ENCODE data around the gene ATG16L1. TPM values are rescaled to one million over a fixed set of nuclear protein-coding genes. Genes with fewer than 3 reads are reported as not detected.

ATG16L1 gene
- total RNA-seq, 5 donors from 2014 or later (not counting 1 experiment from before 2014, with no cell fraction given) = 73.9 to 117 (median 83.4) TPM

- peaks cover 36 to 53% of the 10 kb centered on the region in 2 experiments for H3K4me1 ChIP-seq (ENCODE audit: control insufficient read depth in 1 of 2, extremely low read depth in 1 of 2, insufficient read depth in 2 of 2, low read length in 2 of 2)
- POLR2A ChIA-PET = interaction anchor here in 1 of 2 donors (0.6 to 0.7 kb wide), 2 partner anchors 161 to 433 kb away, joined by 3 to 7 read pairs; no protein-coding TSS in a partner anchor
- ATAC-seq (replicated peaks in 1 of 4) = no peak
- Mint-ChIP-seq H3K27ac (peak overlapping the region; percentile 100), H3K36me3 (peaks cover 69% of the 10 kb centered on the region), H3K27me3 (no peaks in the 10 kb centered on the region), H3K4me1 (peaks cover 73 to 77% (median 75%) of the 10 kb centered on the region in 3 donors), H3K4me3 (no peak overlapping the region), H3K9me3 (no peaks in the 10 kb centered on the region)
- CTCF ChIA-PET = no interaction called here
- H3K27ac ChIP-seq (ENCODE audit: low read length) = peak overlapping the region; percentile 89
- 86% methylated on average over 7 of the region's 10 CpGs for WGBS (ENCODE audit: insufficient coverage)
- H3K36me3 ChIP-seq (ENCODE audit: control insufficient read depth in 2 of 2, extremely low read depth in 1 of 2, insufficient read depth in 1 of 2, low read length in 1 of 2) = peaks cover 10 to 66% of the 10 kb centered on the region in 2 donors
- no peak overlapping the region for H3K4me3 ChIP-seq (ENCODE audit: control insufficient read depth in 1 of 2, extremely low read depth in 1 of 2, low read length in 1 of 2)
- H3K27me3 ChIP-seq (replicated peaks in 1 of 2; ENCODE audit: control insufficient read depth in 2 of 2, extremely low read depth in 1 of 2, insufficient read depth in 2 of 2, low read length in 1 of 2) = no peaks in the 10 kb centered on the region
- no peaks in the 10 kb centered on the region for H3K9me3 ChIP-seq
- no peak for DNase-seq
Measured at GRCh38 chr2:233265899-233266431, 14.5 kb downstream of the ATG16L1 start.

GRCh38 chr2:233266481-233266880, 15.0 kb downstream of the ATG16L1 start:
- peaks cover 38 to 57% of the 10 kb centered on the region in 2 experiments for H3K4me1 ChIP-seq (ENCODE audit: control insufficient read depth in 1 of 2, extremely low read depth in 1 of 2, insufficient read depth in 2 of 2, low read length in 2 of 2)
- no peaks in the 10 kb centered on the region for H3K27me3 ChIP-seq (replicated peaks in 1 of 2; ENCODE audit: control insufficient read depth in 2 of 2, extremely low read depth in 1 of 2, insufficient read depth in 2 of 2, low read length in 1 of 2)
- Mint-ChIP-seq H3K4me3 (peak overlapping the region in 1 of 3 donors; percentile 49), H3K27ac (peak overlapping the region; percentile 100), H3K4me1 (peaks cover 73 to 76% (median 74%) of the 10 kb centered on the region in 3 donors), H3K36me3 (peaks cover 66% of the 10 kb centered on the region), H3K27me3 (no peaks in the 10 kb centered on the region), H3K9me3 (no peaks in the 10 kb centered on the region)
- ChIA-PET CTCF (no interaction called here), POLR2A (interaction anchor here in 1 of 2 donors (0.7 kb wide), 1 partner anchor 162 kb away, joined by 3 read pairs; no protein-coding TSS in a partner anchor)
- H3K4me3 ChIP-seq (ENCODE audit: control insufficient read depth in 1 of 2, extremely low read depth in 1 of 2, low read length in 1 of 2) = no peak overlapping the region
- no CpG with 5 or more reads among the region's 4 CpGs for WGBS (ENCODE audit: insufficient coverage)
- no peaks in the 10 kb centered on the region for H3K9me3 ChIP-seq
- H3K36me3 ChIP-seq (ENCODE audit: control insufficient read depth in 2 of 2, extremely low read depth in 1 of 2, insufficient read depth in 1 of 2, low read length in 1 of 2) = peaks cover 10 to 62% of the 10 kb centered on the region in 2 donors
- H3K27ac ChIP-seq (ENCODE audit: low read length) = peak overlapping the region; percentile 89
- DNase-seq = no peak
- no peak for ATAC-seq (replicated peaks in 1 of 4)

- no peaks in the 10 kb centered on the region for H3K27me3 ChIP-seq (replicated peaks in 1 of 2; ENCODE audit: control insufficient read depth in 2 of 2, extremely low read depth in 1 of 2, insufficient read depth in 2 of 2, low read length in 1 of 2)
- peaks cover 45 to 48% of the 10 kb centered on the region in 2 experiments for H3K4me1 ChIP-seq (ENCODE audit: control insufficient read depth in 1 of 2, extremely low read depth in 1 of 2, insufficient read depth in 2 of 2, low read length in 2 of 2)
- ChIA-PET CTCF (interaction anchor here (0.6 to 2.3 kb wide), 11 partner anchors 13 to 415 kb away, joined by 3 to 13 read pairs (median 3); partner anchors contain the start of genes ATG16L1 (in 1 of the 2), INPP5D (in 1 of the 2) and USP40 (in 1 of the 2)), POLR2A (interaction anchor here (0.6 to 1.5 kb wide), 9 partner anchors 9 to 500 kb away, joined by 3 to 18 read pairs (median 4); partner anchors contain the start of gene ATG16L1 (in 1 of the 2))
- WGBS (ENCODE audit: insufficient coverage) = 7% methylated on average over 3 of the region's 6 CpGs
- Mint-ChIP-seq H3K27me3 (no peaks in the 10 kb centered on the region), H3K36me3 (peaks cover 65% of the 10 kb centered on the region), H3K27ac (peak overlapping the region; percentile 100), H3K9me3 (no peaks in the 10 kb centered on the region), H3K4me1 (peaks cover 69 to 76% (median 74%) of the 10 kb centered on the region in 3 donors), H3K4me3 (peak overlapping the region; percentile 51 to 67 (median 67))
- peaks cover 10 to 62% of the 10 kb centered on the region in 2 donors for H3K36me3 ChIP-seq (ENCODE audit: control insufficient read depth in 2 of 2, extremely low read depth in 1 of 2, insufficient read depth in 1 of 2, low read length in 1 of 2)
- peak overlapping the region; percentile 89 for H3K27ac ChIP-seq (ENCODE audit: low read length)
- ATAC-seq (replicated peaks in 1 of 4) (peak; percentile 94 to 97 (median 96)), DNase-seq (peak; percentile 65 to 95 (median 86))
- no peak overlapping the region for H3K4me3 ChIP-seq (ENCODE audit: control insufficient read depth in 1 of 2, extremely low read depth in 1 of 2, low read length in 1 of 2)
- H3K9me3 ChIP-seq = no peaks in the 10 kb centered on the region
Measured at GRCh38 chr2:233267516-233268245, 16.2 kb downstream of the ATG16L1 start.

- Histone ChIP-seq H3K27ac (ENCODE audit: low read length) (peak overlapping the region; percentile 89), H3K9me3 (no peaks in the 10 kb centered on the region), H3K27me3 (replicated peaks in 1 of 2; ENCODE audit: control insufficient read depth in 2 of 2, extremely low read depth in 1 of 2, insufficient read depth in 2 of 2, low read length in 1 of 2) (no peaks in the 10 kb centered on the region), H3K4me1 (ENCODE audit: control insufficient read depth in 1 of 2, extremely low read depth in 1 of 2, insufficient read depth in 2 of 2, low read length in 2 of 2) (peaks cover 45 to 53% of the 10 kb centered on the region in 2 experiments), H3K4me3 (ENCODE audit: control insufficient read depth in 1 of 2, extremely low read depth in 1 of 2, low read length in 1 of 2) (no peak overlapping the region), H3K36me3 (ENCODE audit: control insufficient read depth in 2 of 2, extremely low read depth in 1 of 2, insufficient read depth in 1 of 2, low read length in 1 of 2) (peaks cover 0 to 63% of the 10 kb centered on the region in 2 donors)
- ATAC-seq (replicated peaks in 1 of 4) (no peak), DNase-seq (peak in 11 of 35 experiments; percentile 4 to 69 (median 13))
- Mint-ChIP-seq H3K36me3 (peaks cover 74% of the 10 kb centered on the region), H3K27ac (peak overlapping the region; percentile 100), H3K4me1 (peaks cover 83 to 86% (median 86%) of the 10 kb centered on the region in 3 donors), H3K4me3 (peak overlapping the region; percentile 67 to 79 (median 71)), H3K9me3 (no peaks in the 10 kb centered on the region), H3K27me3 (no peaks in the 10 kb centered on the region)
- no CpG with 5 or more reads among the region's 5 CpGs for WGBS (ENCODE audit: insufficient coverage)
- ChIA-PET CTCF (interaction anchor here (0.5 to 0.6 kb wide), 4 partner anchors 83 to 270 kb away, joined by 3 to 5 read pairs (median 4); no protein-coding TSS in a partner anchor), POLR2A (interaction anchor here (0.6 to 1.2 kb wide), 7 partner anchors 12 to 668 kb away, joined by 3 to 6 read pairs (median 4); no protein-coding TSS in a partner anchor)
Measured at GRCh38 chr2:233270366-233270765, 18.9 kb downstream of the ATG16L1 start.

DNA sequence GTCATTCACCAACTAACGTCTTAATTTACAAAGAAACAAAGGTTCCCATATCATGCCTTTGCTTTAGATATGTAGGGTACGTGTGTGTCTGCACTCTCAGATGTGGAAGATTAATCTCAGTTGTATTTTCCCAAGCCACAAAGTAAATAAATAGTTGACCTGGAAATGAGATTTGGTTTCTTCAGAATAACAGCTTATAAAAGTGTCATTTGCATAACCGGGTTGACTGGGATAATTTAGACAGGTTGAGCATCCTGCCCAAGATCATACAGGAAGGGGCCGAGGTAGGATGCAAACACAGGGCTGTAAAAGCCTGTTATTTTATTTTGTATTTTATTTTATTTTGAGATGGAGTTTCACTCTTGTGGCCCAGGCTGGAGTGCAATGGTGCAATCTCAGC, 19.5 kb downstream of the ATG16L1 start:
- Histone ChIP-seq H3K4me3 (ENCODE audit: control insufficient read depth in 1 of 2, extremely low read depth in 1 of 2, low read length in 1 of 2) (no peak overlapping the region), H3K4me1 (ENCODE audit: control insufficient read depth in 1 of 2, extremely low read depth in 1 of 2, insufficient read depth in 2 of 2, low read length in 2 of 2) (peaks cover 45 to 52% of the 10 kb centered on the region in 2 experiments)

DNA sequence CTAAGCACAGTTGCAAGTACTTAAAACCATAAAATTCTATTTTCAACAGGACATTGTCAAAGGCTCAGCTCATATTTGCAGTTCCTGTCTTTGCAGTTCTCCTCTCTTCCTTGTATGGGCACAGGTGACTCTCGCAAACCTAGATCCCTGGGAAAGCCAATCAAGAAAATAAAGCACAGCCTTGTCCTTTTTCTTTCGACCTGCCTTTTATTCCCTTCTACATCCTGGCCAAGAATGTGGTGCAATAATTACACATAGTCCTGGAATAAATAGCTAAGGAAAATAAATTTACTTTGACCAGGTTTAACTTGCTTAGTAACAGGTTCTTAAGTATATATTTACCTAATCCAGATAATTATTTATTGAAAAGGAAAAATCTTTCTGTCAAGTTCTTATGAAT, 20.2 kb downstream of the ATG16L1 start:
- no peak for ATAC-seq (replicated peaks in 1 of 4)
- DNase-seq = no peak
- Mint-ChIP-seq H3K9me3 (no peaks in the 10 kb centered on the region), H3K4me3 (peak overlapping the region in 2 of 3 donors; percentile 21 to 67), H3K4me1 (peaks cover 72 to 75% (median 75%) of the 10 kb centered on the region in 3 donors), H3K27ac (peak overlapping the region; percentile 100), H3K27me3 (no peaks in the 10 kb centered on the region), H3K36me3 (peaks cover 74% of the 10 kb centered on the region)
- H3K4me1 ChIP-seq (ENCODE audit: control insufficient read depth in 1 of 2, extremely low read depth in 1 of 2, insufficient read depth in 2 of 2, low read length in 2 of 2) = peaks cover 44 to 47% of the 10 kb centered on the region in 2 experiments
- ChIA-PET POLR2A (interaction anchor here in 1 of 2 donors (0.6 to 1.0 kb wide), 3 partner anchors 10 to 43 kb away, joined by 3 read pairs; no protein-coding TSS in a partner anchor), CTCF (interaction anchor here (0.6 to 1.3 kb wide), 2 partner anchors 14 to 21 kb away, joined by 3 to 4 read pairs; no protein-coding TSS in a partner anchor)
- H3K4me3 ChIP-seq (ENCODE audit: control insufficient read depth in 1 of 2, extremely low read depth in 1 of 2, low read length in 1 of 2) = no peak overlapping the region
- WGBS (ENCODE audit: insufficient coverage) = 100% methylated on average over 1 of the region's 2 CpGs
- no peaks in the 10 kb centered on the region for H3K9me3 ChIP-seq
- H3K27ac ChIP-seq (ENCODE audit: low read length) = peak overlapping the region; percentile 89
- no peaks in the 10 kb centered on the region for H3K27me3 ChIP-seq (replicated peaks in 1 of 2; ENCODE audit: control insufficient read depth in 2 of 2, extremely low read depth in 1 of 2, insufficient read depth in 2 of 2, low read length in 1 of 2)
- H3K36me3 ChIP-seq (ENCODE audit: control insufficient read depth in 2 of 2, extremely low read depth in 1 of 2, insufficient read depth in 1 of 2, low read length in 1 of 2) = peaks cover 9 to 65% of the 10 kb centered on the region in 2 donors

More for the DNA sequence above, 19.5 kb downstream of the ATG16L1 start:
- Mint-ChIP-seq H3K4me3 (peak overlapping the region; percentile 67 to 79 (median 71)), H3K36me3 (peaks cover 76% of the 10 kb centered on the region), H3K27me3 (no peaks in the 10 kb centered on the region), H3K4me1 (peaks cover 79 to 83% (median 82%) of the 10 kb centered on the region in 3 donors), H3K9me3 (no peaks in the 10 kb centered on the region), H3K27ac (peak overlapping the region; percentile 100)
- DNase-seq = no peak
- no peak for ATAC-seq (replicated peaks in 1 of 4)
- Histone ChIP-seq H3K36me3 (ENCODE audit: control insufficient read depth in 2 of 2, extremely low read depth in 1 of 2, insufficient read depth in 1 of 2, low read length in 1 of 2) (peaks cover 4 to 65% of the 10 kb centered on the region in 2 donors), H3K27ac (ENCODE audit: low read length) (peak overlapping the region; percentile 89), H3K27me3 (replicated peaks in 1 of 2; ENCODE audit: control insufficient read depth in 2 of 2, extremely low read depth in 1 of 2, insufficient read depth in 2 of 2, low read length in 1 of 2) (no peaks in the 10 kb centered on the region), H3K9me3 (no peaks in the 10 kb centered on the region)
- CTCF ChIA-PET = no interaction called here
- POLR2A ChIA-PET = interaction anchor here (0.6 to 1.2 kb wide), 5 partner anchors 11 to 607 kb away, joined by 3 to 5 read pairs (median 3); no protein-coding TSS in a partner anchor
- 0% methylated on average over 1 of the region's 4 CpGs for WGBS (ENCODE audit: insufficient coverage)
